ENCODE measurements around the gene ASTL.

Gene ASTL

DNA sequence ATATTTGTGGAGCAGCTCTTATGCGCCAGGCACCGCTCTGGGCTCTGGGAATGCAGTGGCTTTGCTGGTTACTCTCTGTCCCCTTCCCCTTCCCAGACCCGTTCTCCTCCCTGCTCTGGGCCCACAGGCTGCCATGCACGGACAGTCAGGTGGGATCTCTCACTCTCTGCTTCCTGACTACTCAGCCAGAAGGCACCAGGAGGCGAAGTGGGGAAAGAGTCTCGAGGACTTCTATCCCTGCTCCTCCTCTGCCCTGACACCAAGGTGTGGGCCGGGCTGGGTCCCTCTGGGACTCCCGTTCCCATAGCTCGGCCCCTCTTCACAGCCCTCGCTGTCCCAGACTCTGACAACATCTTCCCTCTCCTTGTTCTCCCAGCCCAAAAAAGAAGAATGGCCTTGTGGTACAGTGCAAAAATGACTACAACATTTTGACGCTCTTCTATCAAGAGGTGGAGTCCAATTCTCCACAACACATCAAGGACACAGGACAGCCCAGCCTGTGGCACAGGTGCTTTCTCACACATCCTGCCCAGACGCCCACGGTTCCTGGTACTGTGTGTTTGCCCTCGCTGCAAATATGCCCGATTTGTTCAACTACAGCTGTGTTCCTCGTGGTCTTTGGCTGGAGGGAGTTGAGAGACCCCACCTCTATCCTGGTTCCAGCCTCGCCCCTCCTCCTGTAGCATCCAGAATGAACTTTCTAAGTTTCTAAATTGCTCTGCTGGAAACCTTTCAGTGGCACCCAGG is 21.0 kb upstream of the ASTL start:
- DNase-seq (ENCODE audit: low spot score) (no peak), FAIRE-seq (no peak)

DNA sequence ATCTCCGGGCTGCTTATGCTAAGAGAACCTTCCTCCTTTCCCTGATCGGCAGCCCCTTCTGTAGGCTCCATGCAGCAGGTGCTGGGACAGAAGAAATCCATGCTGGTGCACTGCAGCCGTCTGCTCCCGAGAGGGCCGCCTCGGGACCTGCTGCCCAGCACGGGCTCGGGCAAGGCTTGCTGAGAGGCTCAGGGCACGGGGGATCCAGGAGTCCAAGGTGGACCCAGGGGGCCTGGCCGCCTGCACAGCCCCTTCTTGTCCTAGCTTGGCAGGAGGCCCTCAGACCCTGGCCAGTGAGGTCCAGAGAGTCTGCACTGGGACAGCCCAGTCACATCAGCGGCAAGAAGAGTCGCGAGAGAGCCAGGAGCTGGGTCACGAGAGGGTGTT is 20.2 kb upstream of the ASTL start:
- DNase-seq (ENCODE audit: low spot score) (no peak), FAIRE-seq (no peak)

DNA sequence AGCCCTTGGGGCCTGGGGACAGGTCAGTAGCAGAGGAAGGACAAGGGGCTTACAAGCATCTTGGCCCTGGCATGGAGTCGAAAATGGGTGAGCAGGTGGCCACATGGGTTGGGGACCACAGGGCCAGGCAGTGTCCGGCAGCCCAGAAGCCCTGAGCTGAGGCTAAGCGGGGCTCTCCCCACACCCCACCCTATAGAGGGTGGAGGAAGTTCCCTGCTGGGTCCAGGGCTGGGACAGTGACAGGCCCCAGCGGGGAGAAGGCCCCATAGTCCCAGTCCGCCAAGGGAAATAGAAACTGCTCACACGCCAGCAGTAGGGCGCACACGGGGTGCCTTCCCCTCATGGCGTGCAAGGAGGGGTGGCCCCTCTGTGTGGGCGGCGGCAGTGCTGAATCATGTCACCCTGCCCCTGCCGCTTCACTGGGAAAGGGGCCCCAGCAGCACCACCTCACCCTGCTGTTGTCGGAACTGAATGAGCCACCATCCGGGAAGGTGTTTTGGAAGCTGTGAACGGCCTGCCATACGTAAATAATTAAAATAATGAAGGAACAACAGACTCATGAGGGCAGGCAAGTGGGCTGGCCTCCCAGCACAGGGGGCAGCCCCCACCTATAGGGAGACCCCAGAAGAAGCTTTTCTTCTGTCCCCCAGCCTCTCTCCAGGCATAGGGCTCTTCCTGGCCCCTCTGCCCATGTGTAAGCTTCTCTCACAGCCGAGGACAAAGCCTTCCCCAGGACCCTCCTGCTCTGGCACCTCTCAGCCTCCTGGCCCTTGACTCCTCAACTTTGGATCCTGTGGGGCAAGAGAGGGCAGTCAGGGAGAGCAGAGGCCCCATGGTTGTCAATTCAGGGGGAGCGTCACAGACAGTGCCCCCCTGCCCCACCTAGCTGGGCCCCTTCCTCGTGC is 19.6 kb upstream of the ASTL start:
- no peak for FAIRE-seq
- DNase-seq (ENCODE audit: low spot score), result no peak

DNA sequence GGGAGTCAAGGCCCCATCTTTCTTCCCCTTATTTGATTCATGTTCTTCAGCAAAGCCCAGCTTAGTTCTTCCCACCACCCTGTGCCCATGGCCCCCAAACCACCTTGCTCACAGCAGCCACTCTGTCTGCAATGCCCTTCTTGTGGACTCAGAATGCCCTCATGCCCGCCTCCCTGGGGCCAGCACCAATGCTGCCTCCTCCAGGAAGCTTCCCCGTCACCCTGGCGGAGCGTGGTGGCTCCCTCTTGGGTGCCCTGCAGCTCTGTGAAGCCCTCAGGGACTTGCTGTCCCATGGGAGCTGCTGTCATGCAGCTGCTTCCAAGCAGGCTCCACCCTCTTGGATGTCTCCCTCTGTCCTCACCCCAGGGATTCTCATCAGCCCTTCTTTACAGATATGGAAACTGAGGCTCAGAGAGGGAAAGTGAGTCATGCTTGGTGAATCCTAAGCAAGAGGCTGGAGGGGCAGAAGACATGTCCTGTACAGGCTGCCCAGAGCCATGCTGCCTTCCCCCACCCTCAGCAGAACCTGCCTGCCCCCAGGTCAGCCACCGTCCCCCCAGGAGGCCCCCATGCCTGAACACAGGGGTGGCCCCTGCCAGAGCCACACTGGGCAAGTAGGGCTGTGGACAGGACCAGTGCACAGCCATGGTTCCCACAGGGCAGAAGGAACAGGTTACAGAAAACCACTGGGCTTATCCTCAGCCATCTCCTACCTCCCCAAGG is 18.8 kb upstream of the ASTL start:
- FAIRE-seq, result no peak
- DNase-seq (ENCODE audit: low spot score), result no peak

DNA sequence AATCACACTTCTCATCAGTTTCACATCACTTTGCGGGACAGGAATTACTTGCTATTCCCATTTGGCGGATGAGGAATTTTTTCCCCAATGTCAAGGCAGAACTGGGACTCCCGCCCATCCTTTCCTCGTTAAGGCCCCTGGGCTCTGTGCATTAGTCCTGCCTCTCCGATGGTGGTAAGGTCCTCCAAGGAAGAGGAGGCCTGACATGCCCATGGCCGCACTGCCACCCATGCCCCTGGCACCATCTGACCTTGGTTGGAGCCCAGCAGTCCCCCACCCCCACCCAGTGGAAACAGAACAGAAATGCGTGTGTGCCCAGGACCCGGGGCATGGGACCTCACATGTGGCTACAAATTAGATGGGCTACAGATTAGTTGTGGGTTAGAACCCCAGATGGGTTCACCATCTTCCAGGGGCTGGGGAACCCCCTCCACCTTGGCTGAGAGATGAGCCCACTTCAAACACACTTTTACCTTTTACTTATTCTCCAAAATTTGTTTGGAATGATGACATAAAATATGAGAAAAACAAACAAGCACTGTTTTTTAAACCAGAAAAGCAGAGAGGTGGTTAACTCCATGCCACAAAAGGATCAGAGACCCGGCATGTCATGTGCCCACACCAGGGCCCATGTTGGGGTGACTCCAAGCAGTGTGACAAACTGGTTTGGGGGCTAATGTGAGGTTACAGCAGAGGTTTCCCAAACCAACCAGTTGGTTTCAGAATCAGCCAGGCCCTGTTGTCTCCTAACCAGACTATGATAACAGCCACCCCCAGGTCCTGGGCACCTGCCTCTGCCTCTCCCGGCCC is 17.9 kb upstream of the ASTL start:
- no peak for FAIRE-seq
- DNase-seq (ENCODE audit: low spot score), result no peak

DNA sequence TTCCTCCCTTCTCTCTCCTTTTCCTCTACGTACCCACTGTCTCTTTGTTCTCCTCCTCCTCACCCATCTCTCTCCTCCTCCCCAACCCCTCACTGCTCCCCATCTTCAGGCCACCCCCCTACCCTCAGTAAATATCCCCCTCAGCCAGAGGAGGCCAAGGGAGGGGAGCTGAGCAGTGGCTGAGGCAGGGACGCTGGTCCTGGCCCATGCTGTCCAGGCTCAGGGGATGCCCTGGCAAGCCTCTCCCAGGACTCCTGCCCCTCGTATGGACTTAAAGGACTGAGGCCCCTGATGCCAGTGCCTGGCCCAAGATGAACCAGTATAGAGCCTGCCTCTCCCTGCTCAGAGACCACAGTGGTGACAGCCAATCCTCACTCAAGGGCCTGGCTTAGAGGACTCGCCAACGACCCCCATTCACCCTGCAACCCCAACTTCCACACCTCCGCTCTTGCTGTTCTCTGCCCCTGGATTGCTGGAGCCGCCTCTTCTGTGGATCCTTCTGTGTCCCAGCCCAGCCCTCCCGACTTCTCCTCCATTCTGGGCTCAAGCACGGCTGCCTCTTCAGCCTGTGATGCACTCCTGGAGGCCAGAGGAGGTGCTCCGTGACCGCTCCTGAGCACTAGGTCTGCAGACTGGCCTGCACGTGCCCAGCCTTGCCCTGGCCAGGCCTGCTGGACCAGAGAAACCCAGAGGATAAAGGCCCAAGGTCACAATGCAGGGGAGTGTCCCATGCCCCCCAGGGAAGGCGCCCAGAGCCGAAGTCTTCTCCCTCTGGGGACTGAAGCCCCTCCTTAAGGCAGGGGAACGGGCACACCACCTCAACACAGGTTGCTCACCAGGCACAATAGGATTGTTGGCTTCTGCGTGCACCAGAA is 16.4 kb upstream of the ASTL start:
- DNase-seq (ENCODE audit: low spot score), result no peak
- no peak for FAIRE-seq

DNA sequence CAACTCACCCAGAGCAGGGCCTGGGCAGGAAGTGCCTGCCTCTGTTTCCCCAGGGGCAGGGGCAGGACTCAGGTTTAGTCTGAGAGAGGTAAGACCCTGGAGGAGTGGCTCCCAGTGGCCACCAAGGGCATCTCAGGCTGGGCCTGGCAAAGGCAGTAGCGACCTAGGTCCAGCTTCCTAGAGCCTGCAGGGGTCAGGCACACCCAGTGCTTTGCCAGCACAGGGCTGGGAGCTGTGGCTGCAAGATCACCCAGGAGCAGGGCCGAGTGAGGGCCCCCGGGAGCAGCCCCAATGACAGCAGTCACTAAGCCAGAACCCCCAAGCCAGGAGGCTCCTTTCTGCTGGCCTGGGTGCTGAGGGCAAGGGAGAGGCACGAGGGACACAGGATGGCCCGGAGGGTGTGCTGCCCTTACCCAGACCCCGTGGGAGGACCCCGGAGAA is 15.7 kb upstream of the ASTL start:
- no peak for FAIRE-seq
- DNase-seq (ENCODE audit: low spot score), result no peak

DNA sequence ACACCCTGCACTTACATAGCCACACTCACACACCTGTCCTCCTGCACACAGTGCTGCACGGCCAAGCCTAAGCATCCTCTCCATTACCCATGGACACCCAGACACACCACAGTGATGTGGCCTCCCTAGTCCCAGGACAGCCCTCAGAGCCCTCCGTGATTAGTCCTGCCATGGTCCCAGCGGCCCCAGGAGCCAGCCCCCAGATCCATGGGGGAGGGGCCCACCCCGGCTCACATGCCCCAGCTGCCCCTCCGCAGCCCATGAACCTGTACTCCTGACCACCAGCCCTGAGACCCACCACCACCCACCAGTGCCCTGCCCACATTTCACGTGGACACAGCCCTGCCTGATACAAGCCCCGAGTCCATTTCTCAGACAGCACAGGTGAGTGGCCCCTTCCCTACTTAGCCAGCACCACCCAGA is 15.0 kb upstream of the ASTL start:
- DNase-seq (ENCODE audit: low spot score) (no peak), FAIRE-seq (no peak)

DNA sequence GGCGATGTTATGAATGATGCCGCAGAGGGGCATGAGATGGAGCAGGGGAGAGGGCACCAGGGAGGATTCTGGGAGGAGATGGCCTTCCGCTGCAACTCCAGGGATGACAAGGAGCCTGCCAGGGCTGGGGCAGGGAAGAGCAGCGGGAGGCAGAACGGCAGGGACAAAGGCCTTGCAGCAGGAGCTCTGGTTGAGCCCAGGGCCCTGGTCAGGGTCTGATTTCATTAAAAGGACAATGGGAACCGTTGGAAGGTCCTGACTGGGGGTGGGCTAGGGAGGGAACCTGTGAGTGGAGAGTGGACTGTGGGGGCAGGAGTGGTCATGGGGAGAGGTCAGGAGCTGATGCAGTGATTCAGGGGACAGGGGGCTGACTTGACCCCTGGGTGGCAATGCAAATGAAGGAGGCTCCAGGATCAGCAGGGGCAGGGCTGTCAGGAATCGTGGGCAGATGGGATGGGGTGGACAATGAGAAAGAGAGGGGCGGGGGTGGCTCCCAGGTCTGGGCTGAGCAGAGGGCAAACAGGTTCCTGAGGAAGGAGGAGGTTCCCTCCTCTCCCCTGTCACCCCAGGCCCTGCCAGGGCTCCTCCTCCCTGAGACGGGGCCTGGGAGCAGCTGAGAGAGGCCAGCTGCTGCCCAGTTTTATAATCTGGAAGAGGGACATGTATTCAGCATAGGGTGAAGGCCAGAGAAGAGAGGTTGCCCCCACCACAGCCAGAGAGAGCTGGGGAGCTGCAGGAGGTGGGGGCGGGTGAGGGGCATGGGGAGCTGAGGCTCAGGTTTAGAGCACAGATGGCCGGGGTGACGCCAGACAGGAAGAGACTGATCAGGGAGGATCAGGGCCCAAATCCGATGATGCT is 14.2 kb upstream of the ASTL start:
- no peak for FAIRE-seq
- no peak for DNase-seq (ENCODE audit: low spot score)

DNA sequence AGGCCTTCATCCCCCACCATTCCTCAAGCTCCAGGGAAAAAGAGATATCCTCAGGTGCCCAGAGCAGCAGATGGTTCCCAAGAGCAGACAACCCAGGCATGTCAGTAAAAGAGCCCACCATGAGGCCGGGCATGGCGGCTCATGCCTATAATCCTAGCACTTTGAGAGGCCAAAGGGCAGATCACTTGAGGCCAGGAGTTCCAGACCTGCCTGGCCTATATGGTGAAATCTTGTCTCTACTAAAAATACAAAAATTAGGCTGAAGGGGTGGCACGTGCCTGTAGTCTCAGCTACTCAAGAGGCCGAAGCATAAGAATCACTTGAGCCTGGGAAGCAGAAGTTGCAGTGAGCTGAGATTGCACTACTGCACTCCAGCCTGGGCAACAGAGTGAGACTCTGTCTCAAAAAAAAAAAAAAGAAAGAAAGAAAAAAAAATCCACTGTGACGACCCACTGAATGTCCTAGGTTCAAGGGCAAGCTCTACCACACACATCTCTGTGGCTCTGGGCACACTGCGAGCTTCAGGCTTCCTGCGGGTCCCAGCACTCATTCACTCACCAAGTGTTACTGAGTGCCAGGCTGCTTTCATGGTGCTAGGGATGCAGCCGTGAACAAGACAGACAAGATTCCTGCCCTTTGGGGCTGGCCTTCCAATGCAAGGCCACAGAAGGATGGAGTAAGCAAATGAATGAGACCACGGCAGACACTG is 13.4 kb upstream of the ASTL start:
- FAIRE-seq, result no peak
- no peak for DNase-seq (ENCODE audit: low spot score)

DNA sequence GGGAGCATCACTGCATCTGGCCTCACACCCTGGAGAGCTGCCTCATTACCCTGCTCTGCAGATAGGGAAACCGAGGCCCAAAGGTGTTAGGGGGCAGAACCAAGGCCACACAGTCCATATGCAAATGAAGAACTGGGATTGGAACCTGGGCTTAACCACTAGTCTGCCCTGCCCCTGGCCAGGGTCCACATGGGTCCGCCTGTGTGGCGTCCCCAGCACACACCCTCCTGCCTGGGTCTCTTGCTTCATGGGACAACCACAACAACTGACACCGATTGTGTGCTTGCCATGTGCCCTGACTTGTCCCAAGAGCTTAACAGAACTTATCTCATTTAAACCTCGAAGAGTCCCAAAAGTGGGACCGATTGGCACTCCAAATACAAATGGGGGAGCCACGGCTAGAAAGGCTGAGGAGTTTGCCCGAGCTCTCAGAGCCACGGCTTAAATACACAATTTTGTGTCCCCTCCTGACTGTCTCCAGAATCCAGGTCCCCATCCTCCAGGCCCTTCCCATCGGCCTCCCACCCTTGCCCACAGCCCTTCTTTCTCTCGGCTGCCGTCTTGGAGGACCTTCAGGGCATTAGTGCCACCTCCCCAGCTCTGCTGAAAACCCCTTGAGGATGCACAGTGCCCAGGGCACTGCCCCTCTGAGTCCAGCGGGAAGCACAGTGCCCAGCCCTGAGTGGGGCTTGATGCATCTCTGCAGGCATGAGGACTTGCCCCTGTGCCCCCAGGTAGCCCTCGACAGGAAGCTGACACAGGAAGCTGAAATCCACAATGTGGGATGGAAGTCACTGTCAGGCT is 12.7 kb upstream of the ASTL start:
- no peak for FAIRE-seq
- DNase-seq (ENCODE audit: low spot score), result no peak

DNA sequence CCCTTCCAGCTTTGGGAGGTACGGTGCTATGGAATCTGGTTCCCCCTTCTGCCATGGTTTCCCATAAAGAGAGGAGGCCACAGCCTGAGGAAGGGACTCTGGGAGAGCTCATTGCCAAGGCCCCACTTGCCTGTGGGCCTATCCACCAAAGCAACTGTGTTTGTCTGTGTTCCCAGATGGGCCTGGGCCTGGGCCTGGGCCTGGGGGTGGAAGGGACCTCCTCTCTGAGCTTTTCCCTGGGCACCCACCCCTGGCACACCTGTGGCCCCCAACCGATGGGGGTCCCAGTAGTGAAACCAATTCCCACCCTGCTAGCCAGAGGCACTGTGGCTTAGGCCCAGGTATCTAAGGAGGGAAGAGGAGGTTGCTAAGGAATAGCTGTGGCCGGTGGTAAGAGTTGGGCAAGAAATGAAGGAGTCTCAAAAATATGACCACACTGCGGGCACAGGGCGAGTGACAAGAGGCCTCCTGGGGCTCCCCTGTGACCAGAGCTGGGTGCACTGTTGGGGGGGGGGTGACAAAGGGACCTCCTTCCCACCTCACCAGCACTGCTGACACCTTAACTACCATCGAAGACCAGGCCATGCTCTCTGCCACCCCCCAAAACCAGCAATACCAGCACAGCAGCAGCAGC is 11.8 kb upstream of the ASTL start:
- DNase-seq (ENCODE audit: low spot score), result no peak
- FAIRE-seq, result no peak

DNA sequence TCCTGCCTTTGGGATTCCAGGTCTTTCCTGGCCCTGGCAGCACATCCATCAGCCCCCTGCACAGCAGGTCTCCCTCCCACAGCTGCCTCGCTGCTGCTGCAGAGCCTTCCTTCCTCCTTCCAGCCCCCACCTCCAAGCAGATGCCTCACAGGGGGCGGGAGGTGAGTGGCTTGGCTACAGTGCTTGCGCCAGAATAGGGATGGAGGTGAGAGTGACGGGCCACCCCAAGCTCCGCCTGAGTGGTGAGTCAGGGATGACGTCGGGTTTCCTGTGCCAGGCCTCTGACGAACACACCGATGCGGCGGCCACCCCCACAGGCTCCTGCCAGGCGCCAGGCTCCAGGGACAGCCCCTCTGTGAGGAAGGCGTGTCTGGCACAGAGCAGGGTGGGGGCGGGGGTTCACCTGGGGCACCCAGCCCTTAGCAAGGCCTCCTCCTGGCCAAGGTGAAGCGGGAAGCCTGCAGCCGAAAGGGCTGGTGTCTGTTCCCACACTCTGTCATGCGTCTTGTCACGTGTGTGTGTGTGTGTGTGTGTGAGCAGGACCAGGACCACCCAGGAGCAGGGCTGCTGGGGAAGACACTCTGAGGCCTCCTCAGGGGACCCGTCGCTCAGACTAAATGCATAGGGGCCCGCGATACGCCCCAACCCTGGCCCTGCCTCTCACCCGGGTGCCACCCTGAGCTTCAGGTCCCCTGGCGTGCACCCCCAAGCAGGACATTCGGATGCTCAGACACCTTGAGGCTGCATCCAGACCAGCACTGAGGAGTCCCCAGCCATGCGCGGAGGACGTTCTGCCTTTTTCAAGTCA is 10.3 kb upstream of the ASTL start:
- peak; percentile 45 for DNase-seq (ENCODE audit: low spot score)
- FAIRE-seq, result no peak

DNA sequence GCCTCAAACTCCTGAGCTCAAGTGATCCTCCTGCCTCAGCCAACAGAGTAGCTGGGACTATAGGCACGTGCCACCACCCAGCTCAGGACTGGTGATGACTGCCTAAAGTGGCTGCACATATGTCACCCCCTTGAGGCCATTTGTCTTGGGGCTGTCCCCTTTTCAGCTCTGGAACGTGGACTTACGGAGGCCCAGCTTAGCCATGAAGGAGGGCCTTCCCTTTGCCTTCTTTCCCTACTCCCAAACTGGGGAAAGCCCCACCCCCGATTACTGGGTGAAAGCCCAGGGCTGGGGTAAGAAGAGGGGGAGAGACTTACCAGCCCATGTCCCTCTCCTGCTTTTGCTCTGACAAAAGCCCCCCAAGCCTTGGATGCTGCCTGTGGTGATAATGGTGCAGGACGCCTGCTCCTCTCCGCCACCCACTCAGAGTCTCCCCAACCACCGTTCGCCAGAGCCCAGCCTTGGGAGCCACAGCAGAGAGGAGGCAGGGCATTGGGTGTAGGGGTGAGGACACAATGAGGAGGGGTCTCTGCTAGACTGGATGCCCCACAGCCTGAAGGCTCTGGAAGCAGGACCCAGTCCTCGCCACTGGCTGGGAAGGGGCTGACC is 9.4 kb upstream of the ASTL start:
- DNase-seq (ENCODE audit: low spot score) (no peak), FAIRE-seq (no peak)

DNA sequence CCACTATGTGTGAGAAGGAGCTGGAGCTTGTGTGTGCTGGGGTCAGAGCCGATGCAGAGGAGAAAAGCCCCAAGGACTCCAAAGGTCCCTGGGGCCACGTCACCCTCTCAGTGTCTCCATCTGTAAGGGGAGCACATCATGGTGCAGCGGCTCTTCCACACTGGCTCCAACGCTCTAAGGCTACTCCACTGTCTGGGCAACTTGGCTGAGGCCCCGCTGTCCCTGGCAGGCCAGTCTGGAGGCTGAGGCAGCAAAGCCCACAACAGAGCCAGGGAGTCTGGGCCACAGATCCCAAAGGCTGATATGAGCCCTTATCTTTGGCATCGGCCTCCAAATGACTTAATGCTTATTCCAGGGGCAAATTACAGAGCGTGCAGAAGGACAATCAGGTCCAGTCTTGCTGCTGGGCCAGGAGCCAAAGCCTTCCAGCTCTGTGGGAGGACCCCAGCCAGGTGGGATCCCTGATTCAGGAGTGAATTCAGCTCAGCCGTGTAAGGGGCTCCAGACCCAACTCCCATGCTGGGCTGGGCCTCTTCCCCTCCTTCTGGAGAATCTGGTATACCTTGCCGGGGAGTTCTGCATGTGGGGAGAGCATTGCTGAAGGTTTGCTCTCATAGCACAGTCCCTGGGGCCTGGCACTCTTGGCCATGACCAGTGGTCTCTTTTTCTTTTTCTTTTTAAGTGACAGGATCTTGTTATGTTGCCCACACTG is 8.7 kb upstream of the ASTL start:
- FAIRE-seq, result no peak

More for the DNA sequence above, 8.7 kb upstream of the ASTL start:
- no peak for DNase-seq (ENCODE audit: low spot score)
